HG03064 (cell line): ENCODE data around the gene GPAM.
"Not testable (repeated sequence)": the region's sequence is repeated elsewhere in the genome, so short reads cannot be mapped to it uniquely, and the experiment has no call there.

ENCODE experiments used
- ATAC-seq: cut with Tn5 transposase; IDR thresholded peaks from one replicate; pipeline ENCODE4 v1.9.1; 2021; ENCODE audit warnings: low read depth; ENCODE audit not compliant: unreplicated experiment

The GPAM gene

GRCh38 chr10:112183329-112184051, at the start of gene GPAM:
TSS of gene GPAM (minus strand) at chr10:112183765. CDS start at chr10:112181784, 1,981 bp downstream.
- ATAC-seq = peak; percentile 90

GRCh38 chr10:112232670-112233069, 49.1 kb upstream of the GPAM start:
- no peak for ATAC-seq

- no peak for ATAC-seq
Measured at GRCh38 chr10:112231602-112232400, 48.2 kb upstream of the GPAM start.

GRCh38 chr10:112230325-112230988, 46.9 kb upstream of the GPAM start:
- ATAC-seq = no peak

GRCh38 chr10:112229901-112230300, 46.3 kb upstream of the GPAM start:
- ATAC-seq = no peak

GRCh38 chr10:112229096-112229495, 45.5 kb upstream of the GPAM start:
- ATAC-seq = no peak

- ATAC-seq = not testable (repeated sequence)
Measured at GRCh38 chr10:112228366-112229088, 45.0 kb upstream of the GPAM start.

- ATAC-seq = no peak
Measured at GRCh38 chr10:112227331-112227987, 43.9 kb upstream of the GPAM start.

GRCh38 chr10:112226439-112227248, 43.1 kb upstream of the GPAM start:
- no peak for ATAC-seq

GRCh38 chr10:112225771-112226438, 42.3 kb upstream of the GPAM start:
- no peak for ATAC-seq

GRCh38 chr10:112224933-112225529, 41.5 kb upstream of the GPAM start:
- no peak for ATAC-seq

- no peak for ATAC-seq
Measured at GRCh38 chr10:112223725-112224124, 40.2 kb upstream of the GPAM start.

GRCh38 chr10:112222799-112223198, 39.2 kb upstream of the GPAM start:
- ATAC-seq = no peak

- ATAC-seq = no peak
Measured at GRCh38 chr10:112221545-112221944, 38.0 kb upstream of the GPAM start.

- no peak for ATAC-seq
Measured at GRCh38 chr10:112218960-112219359, 35.4 kb upstream of the GPAM start.

GRCh38 chr10:112218036-112218390, 34.4 kb upstream of the GPAM start:
- ATAC-seq = no peak

GRCh38 chr10:112217386-112218035, 33.9 kb upstream of the GPAM start:
- ATAC-seq = no peak

- no peak for ATAC-seq
Measured at GRCh38 chr10:112216966-112217365, 33.4 kb upstream of the GPAM start.
